Progenitor cell of endocrine pancreas (in vitro differentiated cells): Measurements from ENCODE around the gene LCORL. TPM values are rescaled to one million over a fixed set of nuclear protein-coding genes. Genes with fewer than 3 reads are reported as not detected.
A peak's percentile ranks its signal among the peaks of the same experiment; 100 is the strongest.

Experiments
- DNase-seq: peaks from one replicate; pipeline ENCODE4 v3.0.0; 2021; ENCODE audit warnings: low spot score; ENCODE audit not compliant: unreplicated experiment
- H3K27ac Mint-ChIP-seq: 2 replicates; pipeline ENCODE4 v1.8.0; 2021; ENCODE audit warnings: mild to moderate bottlenecking, moderate library complexity, mixed read lengths
- H3K27me3 Mint-ChIP-seq: 2 replicates; pipeline ENCODE4 v1.8.0; 2021; ENCODE audit warnings: mixed read lengths
- H3K36me3 Mint-ChIP-seq: 2 replicates; pipeline ENCODE4 v1.8.0; 2022; ENCODE audit warnings: mixed read lengths; ENCODE audit not compliant: insufficient read depth
- H3K4me1 Mint-ChIP-seq: 2 replicates; pipeline ENCODE4 v1.8.0; 2021; ENCODE audit warnings: low read depth, mixed read lengths
- H3K4me3 Mint-ChIP-seq: 2 replicates; pipeline ENCODE4 v1.8.0; 2021; ENCODE audit warnings: low read depth, mild to moderate bottlenecking, moderate library complexity, mixed read lengths
- H3K9me3 Mint-ChIP-seq: 2 replicates; pipeline ENCODE4 v1.8.0; 2021; ENCODE audit warnings: low read depth, mixed read lengths
- CTCF ChIP-seq: fragments of 200-600 bp; sonication (generic); IDR thresholded peaks from one replicate; pipeline ENCODE4 v1.5.0; 2021; ENCODE audit warnings: antibody characterized with exemption, mild to moderate bottlenecking; ENCODE audit not compliant: unreplicated experiment
- total RNA-seq: library from RNA; stranded (reverse); gene quantifications from 2 replicates; pipeline ENCODE4 v1.2.1, GENCODE V29; 2021

The LCORL gene
- total RNA-seq, 1 donor from 2014 or later: 22.3 TPM

- Mint-ChIP-seq H3K27ac (no peak overlapping the region), H3K9me3 (no peaks in the 10 kb centered on the region), H3K4me3 (no peak overlapping the region), H3K27me3 (peaks cover 23% of the 10 kb centered on the region), H3K36me3 (no peaks in the 10 kb centered on the region), H3K4me1 (peaks cover 5% of the 10 kb centered on the region)
- no peak for TF ChIP-seq CTCF
- DNase-seq: no peak
These were observed 3.7 kb upstream of the LCORL start for GRCh38 chr4:18025288-18025687.

GRCh38 chr4:18022572-18023050, 1.1 kb upstream of the LCORL start:
- TF ChIP-seq CTCF: no peak
- H3K9me3 Mint-ChIP-seq: no peaks in the 10 kb centered on the region
- no peaks in the 10 kb centered on the region for H3K36me3 Mint-ChIP-seq
- peaks cover 12% of the 10 kb centered on the region for H3K4me1 Mint-ChIP-seq
- peak overlapping the region; percentile 96 for H3K27ac Mint-ChIP-seq
- H3K4me3 Mint-ChIP-seq: peak overlapping the region; percentile 100
- DNase-seq: no peak
- H3K27me3 Mint-ChIP-seq: peaks cover 23% of the 10 kb centered on the region

- no peaks in the 10 kb centered on the region for H3K36me3 Mint-ChIP-seq
- peaks cover 23% of the 10 kb centered on the region for H3K27me3 Mint-ChIP-seq
- no peak for TF ChIP-seq CTCF
- H3K4me1 Mint-ChIP-seq: peaks cover 12% of the 10 kb centered on the region
- no peaks in the 10 kb centered on the region for H3K9me3 Mint-ChIP-seq
- peak overlapping the region; percentile 100 for H3K4me3 Mint-ChIP-seq
- no peak for DNase-seq
- peak overlapping the region; percentile 96 for H3K27ac Mint-ChIP-seq
These were observed 160 bp downstream of the LCORL start for GRCh38 chr4:18021470-18021719.

GRCh38 chr4:18020671-18021469, 685 bp downstream of the LCORL start:
- peak; percentile 47 for DNase-seq
- peak overlapping the region; percentile 97 for H3K27ac Mint-ChIP-seq
- H3K27me3 Mint-ChIP-seq: peaks cover 23% of the 10 kb centered on the region
- peak; percentile 16 for TF ChIP-seq CTCF
- peaks cover 12% of the 10 kb centered on the region for H3K4me1 Mint-ChIP-seq
- no peaks in the 10 kb centered on the region for H3K9me3 Mint-ChIP-seq
- H3K4me3 Mint-ChIP-seq: peak overlapping the region; percentile 100
- H3K36me3 Mint-ChIP-seq: no peaks in the 10 kb centered on the region

- Mint-ChIP-seq H3K27me3 (peaks cover 20% of the 10 kb centered on the region), H3K27ac (peak overlapping the region; percentile 97), H3K4me3 (peak overlapping the region; percentile 100), H3K9me3 (no peaks in the 10 kb centered on the region), H3K4me1 (peaks cover 14% of the 10 kb centered on the region), H3K36me3 (no peaks in the 10 kb centered on the region)
- no peak for TF ChIP-seq CTCF
- DNase-seq: no peak
These were observed 1.3 kb downstream of the LCORL start for GRCh38 chr4:18020145-18020670.
